ENCODE data around the gene ZNF683.

DNA sequence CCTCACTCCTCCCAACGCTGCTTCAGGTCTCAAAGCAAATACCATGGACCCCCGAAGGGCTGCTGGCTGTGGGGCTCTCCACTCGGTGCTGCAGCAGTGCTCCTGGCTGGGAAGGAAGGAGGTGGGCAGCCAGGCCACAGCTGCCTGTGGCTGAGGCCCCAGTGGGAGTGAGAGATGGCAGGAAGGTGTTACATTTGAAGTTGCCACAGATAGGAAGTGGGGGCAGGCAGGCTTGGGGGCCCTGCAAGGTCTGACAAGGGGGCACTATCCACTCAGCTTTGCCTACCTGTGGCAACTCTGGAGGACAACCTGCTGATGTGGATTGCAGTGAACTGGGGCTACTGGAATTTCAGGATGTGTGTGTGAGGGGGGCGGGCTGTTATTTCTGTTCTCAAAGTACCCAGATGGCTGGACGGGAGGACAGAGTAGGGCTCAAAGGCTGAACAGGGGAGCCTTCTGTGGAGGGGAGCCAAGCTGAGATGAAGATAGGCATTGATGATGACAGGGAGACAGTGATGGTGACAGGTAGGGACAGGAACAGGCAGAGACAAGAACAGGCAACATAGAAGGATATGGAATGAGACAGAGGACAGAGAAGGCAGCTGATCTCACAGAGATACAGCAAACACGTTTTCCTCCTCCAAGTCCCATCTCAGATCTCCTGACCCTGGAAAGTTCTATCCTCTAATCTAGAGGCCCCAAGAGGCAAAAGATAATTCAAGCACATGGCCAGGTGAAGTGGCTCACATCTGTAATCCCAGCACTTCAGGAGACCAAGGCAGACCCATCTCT is 1.8 kb downstream of the ZNF683 start:
- TF ChIP-seq EP300 (IDR thresholded peaks at IDR 0.05) = no peak
- no peak for TF ChIP-seq POLR2A (IDR thresholded peaks at IDR 0.05)

All from upper lobe of left lung (tissue), 4 donors.